C4-2B (cell line): Measurements from ENCODE around the gene CAMTA1.

Experiments used
- CTCF ChIP-seq: fragments of 450-650 bp; conservative IDR thresholded peaks from 2 replicates; pipeline ENCODE4 v1.5.1; 2017; ENCODE audit warnings: mild to moderate bottlenecking
- ZFX ChIP-seq: fragments of 450-650 bp; IDR thresholded peaks from 2 replicates; pipeline ENCODE4 v1.6.1; 2017

- no peak for TF ChIP-seq CTCF
- TF ChIP-seq ZFX = no peak
Observed at GRCh38 chr1:6898974-6899539, 113.8 kb downstream of the CAMTA1 start.
